ENCODE results near the gene ZNF205. TPM values are rescaled to one million over a fixed set of nuclear protein-coding genes. Genes with fewer than 3 reads are reported as not detected.

ZNF205 gene
- total RNA-seq, 1 donor from 2014 or later = 25.1 TPM

- Histone ChIP-seq H3K4me3 (ENCODE audit: low read depth, low read length) (no peak overlapping the region), H3K36me3 (ENCODE audit: control insufficient read depth, insufficient read depth, low read length) (no peaks in the 10 kb centered on the region), H3K27me3 (ENCODE audit: control insufficient read depth, insufficient read depth, low read length) (no peaks in the 10 kb centered on the region)
- TF ChIP-seq, protein P1, sequence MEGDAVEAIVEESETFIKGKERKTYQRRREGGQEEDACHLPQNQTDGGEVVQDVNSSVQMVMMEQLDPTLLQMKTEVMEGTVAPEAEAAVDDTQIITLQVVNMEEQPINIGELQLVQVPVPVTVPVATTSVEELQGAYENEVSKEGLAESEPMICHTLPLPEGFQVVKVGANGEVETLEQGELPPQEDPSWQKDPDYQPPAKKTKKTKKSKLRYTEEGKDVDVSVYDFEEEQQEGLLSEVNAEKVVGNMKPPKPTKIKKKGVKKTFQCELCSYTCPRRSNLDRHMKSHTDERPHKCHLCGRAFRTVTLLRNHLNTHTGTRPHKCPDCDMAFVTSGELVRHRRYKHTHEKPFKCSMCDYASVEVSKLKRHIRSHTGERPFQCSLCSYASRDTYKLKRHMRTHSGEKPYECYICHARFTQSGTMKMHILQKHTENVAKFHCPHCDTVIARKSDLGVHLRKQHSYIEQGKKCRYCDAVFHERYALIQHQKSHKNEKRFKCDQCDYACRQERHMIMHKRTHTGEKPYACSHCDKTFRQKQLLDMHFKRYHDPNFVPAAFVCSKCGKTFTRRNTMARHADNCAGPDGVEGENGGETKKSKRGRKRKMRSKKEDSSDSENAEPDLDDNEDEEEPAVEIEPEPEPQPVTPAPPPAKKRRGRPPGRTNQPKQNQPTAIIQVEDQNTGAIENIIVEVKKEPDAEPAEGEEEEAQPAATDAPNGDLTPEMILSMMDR (IDR thresholded peaks at IDR 0.05; ENCODE audit: insufficient read depth, low read length, poor library complexity, severe bottlenecking) = no peak
- DNase-seq (ENCODE audit: low read depth) = no peak
These were observed 43.6 kb downstream of the ZNF205 start for GRCh38 chr16:3155972-3156371.

DNA sequence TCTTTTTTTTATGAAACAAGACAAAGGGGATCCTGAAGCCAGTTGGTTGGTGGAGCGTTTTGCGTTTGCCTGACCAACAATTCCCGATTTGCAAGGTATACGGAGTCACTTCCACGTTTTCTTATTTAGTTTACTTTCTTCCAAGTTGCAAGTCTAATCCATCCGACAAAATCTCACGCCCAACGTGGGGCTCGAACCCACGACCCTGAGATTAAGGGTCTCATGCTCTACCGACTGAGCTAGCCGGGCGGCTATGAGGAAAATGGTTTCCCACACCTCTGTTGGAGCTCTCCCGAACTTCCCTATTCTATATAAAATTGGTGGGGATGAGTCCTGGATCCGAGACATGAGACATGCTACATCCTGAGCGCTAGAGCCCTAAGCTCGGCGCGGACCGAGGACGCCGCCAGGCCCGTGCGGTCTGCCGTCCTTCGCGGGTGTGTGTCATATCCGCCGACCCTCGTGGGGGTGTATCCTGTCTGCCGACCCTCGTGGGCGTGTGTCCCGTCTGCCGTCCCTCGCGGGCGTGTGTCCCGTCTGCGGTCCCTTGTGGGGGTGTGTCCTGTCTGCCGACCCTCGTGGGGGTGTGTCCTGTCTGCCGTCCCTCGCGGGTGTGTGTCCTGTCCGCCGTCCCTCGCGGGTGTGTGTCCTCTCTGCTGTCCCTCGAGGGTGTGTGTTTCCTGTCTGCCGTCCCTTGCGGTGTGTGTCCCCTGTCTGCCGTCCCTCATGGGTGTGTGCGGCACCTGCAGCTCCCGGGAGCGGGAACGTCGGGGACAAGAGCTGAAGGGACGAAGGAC is 45.0 kb downstream of the ZNF205 start:
- no peaks in the 10 kb centered on the region for H3K36me3 ChIP-seq (ENCODE audit: control insufficient read depth, insufficient read depth, low read length)
- TF ChIP-seq, protein P1 (IDR thresholded peaks at IDR 0.05; ENCODE audit: insufficient read depth, low read length, poor library complexity, severe bottlenecking) = no peak
- peak overlapping the region; percentile 68 for H3K4me3 ChIP-seq (ENCODE audit: low read depth, low read length)
- DNase-seq (ENCODE audit: low read depth) = peak; percentile 63
- H3K27me3 ChIP-seq (ENCODE audit: control insufficient read depth, insufficient read depth, low read length) = no peaks in the 10 kb centered on the region

DNA sequence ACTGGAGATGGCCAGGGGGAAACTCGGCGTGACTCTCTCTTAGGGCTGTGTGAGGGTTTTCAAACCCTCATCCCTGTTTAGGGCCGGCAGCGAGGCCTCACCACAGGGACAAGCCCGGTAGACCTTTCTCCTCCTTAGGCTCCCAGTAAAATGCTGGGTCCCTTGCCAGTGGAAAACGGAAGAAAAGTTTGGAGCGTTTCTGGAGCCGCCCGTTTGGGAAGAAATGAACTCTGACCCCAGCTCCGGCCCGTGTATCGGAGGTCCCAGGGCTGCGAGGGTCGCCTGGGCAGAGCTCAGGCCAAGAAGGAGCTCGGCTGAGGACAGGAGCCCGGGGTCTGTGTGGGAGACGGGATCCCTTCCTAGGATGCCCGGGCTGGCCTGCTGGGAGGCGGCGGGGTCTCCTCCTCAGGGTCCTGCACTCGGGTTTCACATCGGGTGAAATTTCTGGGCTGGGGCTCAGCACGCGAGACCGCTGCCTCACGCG is 45.7 kb downstream of the ZNF205 start:
- TF ChIP-seq, protein P1 (IDR thresholded peaks at IDR 0.05; ENCODE audit: insufficient read depth, low read length, poor library complexity, severe bottlenecking) = no peak
- H3K36me3 ChIP-seq (ENCODE audit: control insufficient read depth, insufficient read depth, low read length) = no peaks in the 10 kb centered on the region
- no peak for DNase-seq (ENCODE audit: low read depth)
- H3K27me3 ChIP-seq (ENCODE audit: control insufficient read depth, insufficient read depth, low read length) = no peaks in the 10 kb centered on the region
- peak overlapping the region; percentile 68 for H3K4me3 ChIP-seq (ENCODE audit: low read depth, low read length)

- TF ChIP-seq, protein P1 (IDR thresholded peaks at IDR 0.05; ENCODE audit: insufficient read depth, low read length, poor library complexity, severe bottlenecking) = no peak
- H3K36me3 ChIP-seq (ENCODE audit: control insufficient read depth, insufficient read depth, low read length) = no peaks in the 10 kb centered on the region
- no peaks in the 10 kb centered on the region for H3K27me3 ChIP-seq (ENCODE audit: control insufficient read depth, insufficient read depth, low read length)
- DNase-seq (ENCODE audit: low read depth) = peak; percentile 42
- H3K4me3 ChIP-seq (ENCODE audit: low read depth, low read length) = peak overlapping the region; percentile 68
These were observed 46.3 kb downstream of the ZNF205 start for GRCh38 chr16:3158510-3159314.

- no peak overlapping the region for H3K4me3 ChIP-seq (ENCODE audit: low read depth, low read length)
- DNase-seq (ENCODE audit: low read depth) = no peak
- TF ChIP-seq, protein P1 (IDR thresholded peaks at IDR 0.05; ENCODE audit: insufficient read depth, low read length, poor library complexity, severe bottlenecking) = no peak
These were observed 49.0 kb downstream of the ZNF205 start for GRCh38 chr16:3161235-3162018.

More at GRCh38 chr16:3161235-3162018, 49.0 kb downstream of the ZNF205 start:
- Histone ChIP-seq H3K36me3 (ENCODE audit: control insufficient read depth, insufficient read depth, low read length) (no peaks in the 10 kb centered on the region), H3K27me3 (ENCODE audit: control insufficient read depth, insufficient read depth, low read length) (no peaks in the 10 kb centered on the region)

All from kidney epithelial cell (primary cell).